GM23338 (cell line): Measurements from ENCODE around the gene CLPTM1L. TPM values are rescaled to one million over a fixed set of nuclear protein-coding genes. Genes with fewer than 3 reads are reported as not detected.
"Not testable (repeated sequence)": the region's sequence is repeated elsewhere in the genome, so short reads cannot be mapped to it uniquely, and the experiment has no call there.

Source experiments
- ATAC-seq: fragments of 200-7000 bp; cut with Tn5 transposase; 3 replicates; pipeline ENCODE4 v1.9.1; 2020
- DNase-seq: peaks from one replicate; pipeline ENCODE4 v3.0.0-alpha.2; 2015; ENCODE audit warnings: low spot score
- H2AFZ ChIP-seq: fragments of 200-600 bp; sonication (generic); 2 replicates; pipeline ENCODE4 v1.8.0; 2016; ENCODE audit warnings: antibody characterized with exemption, mild to moderate bottlenecking, moderate library complexity
- H3F3A ChIP-seq: fragments of 200-600 bp; sonication (generic); replicated peaks from 2 replicates; pipeline ENCODE4 v1.8.0; 2017; ENCODE audit warnings: antibody characterized with exemption, mixed run types, low read depth
- H3K27ac ChIP-seq: fragments of 200-600 bp; sonication (generic); 2 replicates; pipeline ENCODE4 v1.6.1; 2016; ENCODE audit warnings: low read depth
- H3K27me3 ChIP-seq: fragments of 200-600 bp; sonication (generic); 2 replicates; pipeline ENCODE4 v1.8.0; 2016; ENCODE audit warnings: mild to moderate bottlenecking, mixed run types, moderate library complexity; ENCODE audit not compliant: insufficient read depth
- H3K36me3 ChIP-seq: fragments of 200-600 bp; sonication (generic); 2 replicates; pipeline ENCODE4 v1.8.0; 2016; ENCODE audit warnings: mild to moderate bottlenecking; ENCODE audit not compliant: insufficient read depth
- H3K4me1 ChIP-seq: fragments of 200-600 bp; sonication (generic); 2 replicates; pipeline ENCODE4 v1.8.0; 2016; ENCODE audit warnings: mild to moderate bottlenecking, moderate library complexity; ENCODE audit not compliant: insufficient read depth
- H3K4me2 ChIP-seq: fragments of 200-600 bp; sonication (generic); 2 replicates; pipeline ENCODE4 v1.7.1; 2017; ENCODE audit warnings: mixed run types
- H3K4me3 ChIP-seq: fragments of 200-600 bp; sonication (generic); 2 replicates; pipeline ENCODE4 v1.6.1; 2016; ENCODE audit warnings: mixed run types
- H3K79me2 ChIP-seq: fragments of 200-600 bp; sonication (generic); replicated peaks from 2 replicates; pipeline ENCODE4 v1.8.0; 2017; ENCODE audit warnings: mild to moderate bottlenecking; ENCODE audit not compliant: insufficient read depth
- H3K9me2 ChIP-seq: fragments of 200-600 bp; sonication (generic); 2 replicates; pipeline ENCODE4 v1.8.0; 2017; ENCODE audit not compliant: insufficient read depth
- H4K20me1 ChIP-seq: fragments of 200-600 bp; sonication (generic); replicated peaks from 2 replicates; pipeline ENCODE4 v1.8.0; 2017; ENCODE audit warnings: mild to moderate bottlenecking; ENCODE audit not compliant: insufficient read depth
- H3K27ac Mint-ChIP-seq: 2 replicates; pipeline ENCODE4 v1.8.0; 2020; ENCODE audit warnings: inconsistent platforms, mild to moderate bottlenecking, moderate library complexity, mixed read lengths
- H3K27me3 Mint-ChIP-seq: 3 replicates; pipeline ENCODE4 v1.8.0; 2022; ENCODE audit warnings: low read depth, mild to moderate bottlenecking, moderate library complexity, mixed read lengths, inconsistent platforms; ENCODE audit not compliant: insufficient read depth, poor library complexity
- H3K36me3 Mint-ChIP-seq: 3 replicates; pipeline ENCODE4 v1.8.0; 2021; ENCODE audit warnings: low read depth, mild to moderate bottlenecking, inconsistent platforms, moderate library complexity, mixed read lengths
- H3K4me1 Mint-ChIP-seq: 3 replicates; pipeline ENCODE4 v1.8.0; 2020; ENCODE audit warnings: mild to moderate bottlenecking, inconsistent platforms, mixed read lengths
- H3K4me3 Mint-ChIP-seq: 3 replicates; pipeline ENCODE4 v1.8.0; 2021; ENCODE audit warnings: moderate library complexity, mild to moderate bottlenecking, inconsistent platforms, mixed read lengths
- H3K9me3 Mint-ChIP-seq: 3 replicates; pipeline ENCODE4 v1.8.0; 2020; ENCODE audit warnings: moderate library complexity, mild to moderate bottlenecking, inconsistent platforms, mixed read lengths
- CREB1 ChIP-seq: fragments of 250-450 bp; sonication (Bioruptor Pico); IDR thresholded peaks from 2 replicates; pipeline ENCODE4 v1.5.0; 2020; ENCODE audit warnings: low read depth, mild to moderate bottlenecking, moderate library complexity
- EZH2 ChIP-seq: fragments of 200-600 bp; sonication (generic); IDR thresholded peaks from one replicate; pipeline ENCODE4 v1.8.0; 2017; ENCODE audit warnings: antibody characterized with exemption, mild to moderate bottlenecking, low read depth; ENCODE audit not compliant: unreplicated experiment
- EZH2phosphoT487 ChIP-seq: fragments of 200-600 bp; sonication (generic); IDR thresholded peaks from one replicate; pipeline ENCODE4 v1.8.1; 2018; ENCODE audit warnings: antibody characterized with exemption; ENCODE audit not compliant: unreplicated experiment
- JUNB ChIP-seq: IDR thresholded peaks from one replicate; pipeline ENCODE4 v1.6.1; 2016; ENCODE audit warnings: antibody characterized with exemption; ENCODE audit not compliant: unreplicated experiment
- NANOG ChIP-seq: IDR thresholded peaks from 2 replicates; pipeline ENCODE4 v1.6.1; 2016; ENCODE audit warnings: antibody characterized with exemption, borderline replicate concordance
- POLR2AphosphoS5 ChIP-seq: IDR thresholded peaks from 2 replicates; pipeline ENCODE4 v1.6.1; 2016; ENCODE audit warnings: antibody characterized with exemption, low read depth
- STAT1 ChIP-seq: IDR thresholded peaks from one replicate; pipeline ENCODE4 v1.6.1; 2016; ENCODE audit warnings: antibody characterized with exemption; ENCODE audit not compliant: unreplicated experiment
- ZNF114 ChIP-seq: fragments of 250-450 bp; sonication (Bioruptor Pico); IDR thresholded peaks from 2 replicates; pipeline ENCODE4 v1.5.0; 2020; ENCODE audit warnings: mild to moderate bottlenecking, moderate library complexity
- polyA plus RNA-seq: library from polyadenylated mRNA; unstranded; fragments of >200 nt; fragmentation: Nextera tagmentation; extraction: Ambion mirVana; gene quantifications from 2 replicates; pipeline ENCODE4 v1.2.1, GENCODE V29; 2016
- total RNA-seq: library from RNA; depleted of rRNA; stranded (reverse); fragments of >200 nt; shearing (Covaris generic); gene quantifications from 2 replicates; pipeline ENCODE4 v1.2.3, GENCODE V29; 2014

CLPTM1L gene
- total and polyA plus RNA-seq, 2 experiments from 2014 or later, result 39.9 to 110 TPM

DNA sequence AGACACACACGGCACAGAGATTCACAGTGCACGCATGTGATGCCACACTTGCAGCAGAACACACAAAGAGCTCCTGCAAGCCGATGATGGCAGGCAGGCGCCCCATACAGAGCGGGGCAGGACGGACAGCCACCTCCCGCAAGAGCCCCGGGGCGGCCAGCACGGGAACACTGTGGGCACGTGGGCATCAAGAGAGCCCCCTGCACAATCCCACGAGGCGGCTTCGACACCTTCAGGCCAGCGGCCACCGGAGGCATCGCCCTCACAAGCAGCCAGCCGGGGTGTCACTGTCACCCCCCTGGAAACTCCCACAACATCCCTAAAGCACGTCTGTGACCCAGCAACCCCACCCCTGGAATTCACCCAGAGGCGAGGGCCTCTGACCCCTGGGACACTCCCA is 68.0 kb downstream of the CLPTM1L start (continued):
- no peak for TF ChIP-seq EZH2
- TF ChIP-seq CREB1, result no peak

DNA sequence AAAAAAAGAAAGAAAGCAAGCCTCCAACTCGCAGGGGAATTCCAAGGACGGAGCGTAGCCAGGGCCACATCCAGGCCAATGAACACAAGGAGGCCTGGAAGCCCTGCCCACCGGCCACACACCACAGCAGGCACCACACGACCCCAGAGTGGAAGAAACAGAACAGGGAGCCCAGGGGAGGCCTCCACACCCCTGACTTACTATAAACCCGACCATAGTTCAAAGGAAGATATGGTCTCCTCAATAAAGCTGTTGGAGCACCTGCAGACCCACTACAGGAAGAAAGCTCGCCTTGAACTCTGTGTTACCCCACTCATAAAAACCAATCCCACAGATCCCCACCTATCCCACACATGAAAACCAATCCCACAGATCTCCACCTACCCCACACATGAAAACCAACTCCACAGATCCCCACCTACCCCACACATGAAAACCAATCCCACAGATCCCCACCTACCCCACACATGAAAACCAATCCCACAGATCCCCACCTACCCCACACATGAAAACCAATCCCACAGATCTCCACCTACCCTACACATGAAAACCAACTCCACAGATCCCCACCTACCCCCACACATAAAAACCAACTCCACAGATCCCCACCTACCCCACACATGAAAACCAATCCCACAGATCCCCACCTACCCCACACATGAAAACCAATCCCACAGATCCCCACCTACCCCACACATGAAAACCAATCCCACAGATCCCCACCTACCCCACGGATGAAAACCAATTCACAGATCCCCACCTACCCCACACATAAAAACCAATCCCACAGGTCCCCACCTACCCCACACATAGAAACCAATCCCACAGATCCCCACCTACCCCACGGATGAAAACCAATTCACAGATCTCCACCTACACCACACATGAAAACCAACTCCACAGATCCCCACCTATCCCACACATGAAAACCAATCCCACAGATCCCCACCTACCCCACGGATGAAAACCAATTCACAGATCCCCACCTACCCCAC is 69.2 kb downstream of the CLPTM1L start:
- peaks cover 17% of the 10 kb centered on the region for H3K79me2 ChIP-seq
- H3K36me3 ChIP-seq, H3K9me3 Mint-ChIP-seq, ATAC-seq, H3K4me3 Mint-ChIP-seq, H2AFZ ChIP-seq, H3K27me3 Mint-ChIP-seq, H3K4me1 Mint-ChIP-seq, H3K4me1 ChIP-seq, H3K27ac ChIP-seq, H3F3A ChIP-seq, H4K20me1 ChIP-seq, H3K9me2 ChIP-seq, H3K27ac Mint-ChIP-seq, DNase-seq, H3K27me3 ChIP-seq, H3K4me2 ChIP-seq, H3K4me3 ChIP-seq: not testable (repeated sequence)
- H3K36me3 Mint-ChIP-seq, result peaks cover 35% of the 10 kb centered on the region

DNA sequence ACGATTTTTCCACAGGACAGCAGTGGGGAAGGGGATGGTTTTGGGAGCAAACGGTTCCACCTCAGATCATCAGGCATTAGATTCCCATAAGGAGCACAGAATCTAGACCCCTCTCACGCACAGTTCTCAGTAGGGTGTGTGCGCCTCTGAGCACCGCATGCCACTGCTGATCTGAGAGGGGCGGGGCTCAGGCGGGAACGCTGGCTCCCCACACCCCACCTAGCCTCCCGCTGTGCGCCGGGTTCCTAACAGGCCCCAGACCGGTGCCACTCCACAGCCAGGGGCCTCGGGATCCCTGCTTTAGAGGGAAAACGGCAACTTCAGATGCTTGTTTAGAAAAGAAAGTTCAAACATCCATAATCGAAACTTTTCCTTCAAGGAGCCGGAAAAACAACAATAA is 70.4 kb downstream of the CLPTM1L start:
- H3K36me3 Mint-ChIP-seq, result peaks cover 43% of the 10 kb centered on the region
- TF ChIP-seq POLR2AphosphoS5, result no peak
- no peak for TF ChIP-seq EZH2
- no peak for TF ChIP-seq JUNB
- TF ChIP-seq STAT1, result no peak
- no peak for TF ChIP-seq ZNF114
- TF ChIP-seq EZH2phosphoT487, result no peak
- TF ChIP-seq NANOG, result no peak
- no peaks in the 10 kb centered on the region for H3K9me2 ChIP-seq

DNA sequence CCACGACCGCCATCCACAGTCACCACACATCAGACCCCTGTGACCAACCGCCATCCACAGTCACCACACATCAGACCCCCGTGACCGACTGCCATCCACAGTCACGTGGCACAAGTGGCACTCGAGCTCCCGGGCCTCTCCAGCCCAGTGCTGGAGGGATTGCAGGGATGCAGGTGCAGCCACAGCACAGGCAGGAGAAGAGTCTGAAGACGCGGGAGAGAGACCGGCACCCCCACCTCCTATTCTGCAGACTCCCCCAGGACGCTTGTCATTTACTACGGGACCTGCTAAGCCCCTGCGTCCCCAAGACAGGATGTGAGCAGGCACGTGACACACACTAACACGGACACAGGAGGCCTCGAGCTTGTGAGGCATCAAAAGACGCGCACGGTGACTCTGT is 71.2 kb downstream of the CLPTM1L start:
- Histone ChIP-seq H3K27me3 (no peaks in the 10 kb centered on the region), H3K4me1 (no peaks in the 10 kb centered on the region), H3K79me2 (peaks cover 17% of the 10 kb centered on the region), H3K9me2 (no peaks in the 10 kb centered on the region), H4K20me1 (no peaks in the 10 kb centered on the region), H3F3A (no peaks in the 10 kb centered on the region), H3K27ac (no peak overlapping the region), H2AFZ (no peak overlapping the region), H3K36me3 (peaks cover 5% of the 10 kb centered on the region; the same call in 1 of the 2 replicates), H3K4me2 (no peak overlapping the region), H3K4me3 (no peak overlapping the region)
- Mint-ChIP-seq H3K4me1 (no peaks in the 10 kb centered on the region), H3K27me3 (peaks cover 5% of the 10 kb centered on the region), H3K27ac (no peak overlapping the region), H3K4me3 (no peak overlapping the region), H3K9me3 (no peaks in the 10 kb centered on the region), H3K36me3 (peaks cover 47% of the 10 kb centered on the region)
- ATAC-seq, result no peak
- DNase-seq, result no peak
- TF ChIP-seq EZH2, result no peak

More for the DNA sequence above, 70.4 kb downstream of the CLPTM1L start:
- Histone ChIP-seq H3K27me3 (no peaks in the 10 kb centered on the region), H2AFZ (no peak overlapping the region), H3K4me3 (no peak overlapping the region), H3K36me3 (peaks cover 5% of the 10 kb centered on the region; the same call in 1 of the 2 replicates), H3F3A (no peaks in the 10 kb centered on the region), H3K27ac (no peak overlapping the region), H4K20me1 (no peaks in the 10 kb centered on the region), H3K4me1 (no peaks in the 10 kb centered on the region), H3K79me2 (peaks cover 17% of the 10 kb centered on the region), H3K4me2 (no peak overlapping the region)
- Mint-ChIP-seq H3K4me3 (no peak overlapping the region), H3K4me1 (no peaks in the 10 kb centered on the region), H3K27ac (no peak overlapping the region), H3K27me3 (peaks cover 5% of the 10 kb centered on the region), H3K9me3 (no peaks in the 10 kb centered on the region)
- DNase-seq (no peak), ATAC-seq (no peak)
